ENCODE data around the gene PFKFB2.

GRCh38 chr1:207081806-207082205 is 28.7 kb downstream of the PFKFB2 start:
- TF ChIP-seq ZNF76 (tag by site-specific recombination; IDR thresholded peaks at IDR 0.05; ENCODE audit: borderline replicate concordance, low read depth) (no peak), ZNF350 (tag by site-specific recombination; IDR thresholded peaks at IDR 0.05) (no peak), ZNF274 (IDR thresholded peaks at IDR 0.05; ENCODE audit: low read length) (no peak), ZNF274 (tag by site-specific recombination; IDR thresholded peaks at IDR 0.05; ENCODE audit: borderline replicate concordance) (no peak), TCF7L2 (IDR thresholded peaks at IDR 0.05; ENCODE audit: borderline replicate concordance, low read depth, low read length) (no peak), ZNF580 (tag by site-specific recombination; IDR thresholded peaks at IDR 0.05) (no peak), ZNF132 (tag by site-specific recombination; IDR thresholded peaks at IDR 0.05; ENCODE audit: borderline replicate concordance) (no peak), CTCF (tag by site-specific recombination; IDR thresholded peaks at IDR 0.05) (no peak), ZNF423 (tag by site-specific recombination; IDR thresholded peaks at IDR 0.05) (no peak), ZNF157 (tag by site-specific recombination; IDR thresholded peaks at IDR 0.05) (no peak)

Data from HEK293 (cell line).